Sigmoid colon (tissue), 4 donors: ENCODE results near the gene ZNF185.

ENCODE experiments used
- EP300 ChIP-seq, 4 donors: sonication (generic); formaldehyde crosslinking; IDR thresholded peaks; one replicate each; pipeline ENCODE4 v1.6.1; 2017; ENCODE audit warnings: antibody characterized with exemption in 4 of 4
- POLR2AphosphoS5 ChIP-seq, 4 donors: sonication (generic); formaldehyde crosslinking; IDR thresholded peaks; one replicate each; pipeline ENCODE4 v1.6.1; 2017; ENCODE audit warnings: antibody characterized with exemption in 4 of 4
- TF ChIP-seq, protein P1 (sequence below), 4 experiments: fragments of 450-650 bp in 3 of 4; fragments of 200-600 bp in 1 of 4; IDR thresholded peaks; one replicate each; pipeline ENCODE4 v1.5.1; 2016 to 2019; ENCODE audit warnings: antibody characterized with exemption in 4 of 4, mild to moderate bottlenecking in 3 of 4, moderate library complexity in 2 of 4

DNA sequence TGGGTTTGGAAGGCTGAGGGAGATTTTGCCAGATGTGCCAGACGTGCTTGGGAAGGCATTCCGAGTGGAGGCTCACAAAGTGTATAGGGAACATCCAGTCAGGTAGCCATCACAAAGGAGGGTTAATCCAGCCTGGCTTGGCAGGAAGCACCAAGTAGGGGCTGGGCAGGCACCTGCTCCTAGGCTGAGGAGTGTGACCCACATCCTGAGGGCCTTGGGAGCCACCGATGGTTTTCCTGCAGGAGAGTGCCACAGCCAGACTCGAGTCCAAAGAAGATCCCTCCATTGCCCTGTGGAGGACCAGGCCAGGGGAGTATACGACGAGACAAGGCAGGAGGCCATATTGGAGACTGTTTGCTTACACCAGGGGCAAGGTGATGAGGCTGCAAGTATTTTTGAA is 48.8 kb downstream of the ZNF185 start:
- TF ChIP-seq, protein P1, sequence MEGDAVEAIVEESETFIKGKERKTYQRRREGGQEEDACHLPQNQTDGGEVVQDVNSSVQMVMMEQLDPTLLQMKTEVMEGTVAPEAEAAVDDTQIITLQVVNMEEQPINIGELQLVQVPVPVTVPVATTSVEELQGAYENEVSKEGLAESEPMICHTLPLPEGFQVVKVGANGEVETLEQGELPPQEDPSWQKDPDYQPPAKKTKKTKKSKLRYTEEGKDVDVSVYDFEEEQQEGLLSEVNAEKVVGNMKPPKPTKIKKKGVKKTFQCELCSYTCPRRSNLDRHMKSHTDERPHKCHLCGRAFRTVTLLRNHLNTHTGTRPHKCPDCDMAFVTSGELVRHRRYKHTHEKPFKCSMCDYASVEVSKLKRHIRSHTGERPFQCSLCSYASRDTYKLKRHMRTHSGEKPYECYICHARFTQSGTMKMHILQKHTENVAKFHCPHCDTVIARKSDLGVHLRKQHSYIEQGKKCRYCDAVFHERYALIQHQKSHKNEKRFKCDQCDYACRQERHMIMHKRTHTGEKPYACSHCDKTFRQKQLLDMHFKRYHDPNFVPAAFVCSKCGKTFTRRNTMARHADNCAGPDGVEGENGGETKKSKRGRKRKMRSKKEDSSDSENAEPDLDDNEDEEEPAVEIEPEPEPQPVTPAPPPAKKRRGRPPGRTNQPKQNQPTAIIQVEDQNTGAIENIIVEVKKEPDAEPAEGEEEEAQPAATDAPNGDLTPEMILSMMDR (IDR thresholded peaks at IDR 0.05): no peak
- TF ChIP-seq POLR2AphosphoS5 (IDR thresholded peaks at IDR 0.05) (no peak), EP300 (IDR thresholded peaks at IDR 0.05) (no peak)
